ENCODE measurements around the gene USP34.
"Not testable (repeated sequence)": the region's sequence is repeated elsewhere in the genome, so short reads cannot be mapped to it uniquely, and the experiment has no call there.

USP34 gene

DNA sequence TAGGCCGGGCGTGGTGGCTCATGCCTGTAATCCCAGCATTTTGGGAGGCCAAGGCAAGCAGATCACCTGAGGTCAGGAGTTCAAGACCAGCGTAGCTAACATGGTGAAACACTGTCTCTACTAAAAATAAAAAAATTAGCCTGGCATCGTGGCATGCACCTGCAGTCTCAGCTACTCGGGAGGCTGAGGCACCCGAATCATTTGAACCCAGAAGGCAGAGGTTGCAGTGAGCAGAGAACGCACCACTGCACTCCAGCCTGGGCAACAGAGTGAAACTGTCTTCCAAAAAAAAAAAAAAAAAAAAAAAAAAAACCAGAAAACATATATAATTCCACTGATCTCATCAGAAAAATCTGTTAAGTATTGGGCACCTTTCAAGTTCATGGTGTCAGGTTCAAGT is 23.9 kb downstream of the USP34 start:
- H3K9me3 Mint-ChIP-seq, H3K27me3 Mint-ChIP-seq, ATAC-seq, H3K4me3 Mint-ChIP-seq, H3K27ac Mint-ChIP-seq: not testable (repeated sequence)
- Mint-ChIP-seq H3K4me1 (peaks cover 57% of the 10 kb centered on the region), H3K36me3 (peaks cover 33% of the 10 kb centered on the region)

DNA sequence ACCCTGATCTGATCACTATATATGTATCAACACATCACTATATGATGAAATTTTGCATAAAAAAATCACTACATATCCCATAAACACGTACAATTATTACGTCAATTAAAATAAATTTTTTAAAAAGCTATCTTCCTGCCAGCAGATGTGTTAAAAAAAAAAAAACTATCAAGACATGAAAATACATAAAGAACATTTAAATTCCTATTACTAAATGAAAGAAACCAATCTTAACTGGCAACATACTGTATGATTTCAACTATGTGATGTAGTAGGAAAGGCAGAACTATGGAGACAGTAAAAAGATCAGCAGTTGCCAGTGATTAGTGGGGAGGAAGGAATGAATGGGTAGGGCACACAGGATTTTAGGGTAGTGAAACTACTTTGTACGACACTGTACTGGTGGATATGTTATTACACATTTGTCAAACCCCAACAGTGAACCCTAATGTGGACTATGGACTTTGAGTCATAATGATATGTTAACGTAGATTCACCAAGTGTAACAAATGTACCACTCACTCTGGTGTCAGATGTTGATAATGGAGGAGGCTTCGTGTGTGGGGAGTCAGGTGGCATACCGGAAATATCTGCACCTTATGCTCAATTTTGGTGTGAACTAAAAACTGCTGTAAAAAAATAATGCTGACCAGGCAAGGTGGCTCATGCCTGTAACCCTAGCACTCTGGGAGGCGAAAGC is 27.4 kb downstream of the USP34 start:
- ATAC-seq = peak; percentile 97
- H3K4me1 Mint-ChIP-seq = peaks cover 62% of the 10 kb centered on the region
- peaks cover 5% of the 10 kb centered on the region for H3K9me3 Mint-ChIP-seq
- H3K27ac Mint-ChIP-seq = peak overlapping the region; percentile 30
- peak overlapping the region; percentile 16 for H3K4me3 Mint-ChIP-seq
- peaks cover 42% of the 10 kb centered on the region for H3K36me3 Mint-ChIP-seq
- no peaks in the 10 kb centered on the region for H3K27me3 Mint-ChIP-seq

GRCh38 chr2:61439241-61440002 is 31.5 kb downstream of the USP34 start:
- H3K27ac Mint-ChIP-seq = peak overlapping the region; percentile 52

GRCh38 chr2:61438670-61439069 is 32.2 kb downstream of the USP34 start:
- Mint-ChIP-seq H3K4me3 (no peak overlapping the region), H3K9me3 (peaks cover 9% of the 10 kb centered on the region), H3K36me3 (peaks cover 48% of the 10 kb centered on the region), H3K27me3 (no peaks in the 10 kb centered on the region), H3K27ac (peak overlapping the region; percentile 52), H3K4me1 (peaks cover 82% of the 10 kb centered on the region)
- no peak for ATAC-seq

More at GRCh38 chr2:61439241-61440002, 31.5 kb downstream of the USP34 start:
- H3K9me3 Mint-ChIP-seq = peaks cover 12% of the 10 kb centered on the region
- peaks cover 82% of the 10 kb centered on the region for H3K4me1 Mint-ChIP-seq
- peaks cover 55% of the 10 kb centered on the region for H3K36me3 Mint-ChIP-seq
- H3K27me3 Mint-ChIP-seq = no peaks in the 10 kb centered on the region
- H3K4me3 Mint-ChIP-seq = no peak overlapping the region
- ATAC-seq = no peak

GRCh38 chr2:61437170-61437569 is 33.7 kb downstream of the USP34 start:
- Mint-ChIP-seq H3K9me3 (peaks cover 9% of the 10 kb centered on the region), H3K27ac (peak overlapping the region; percentile 17), H3K4me3 (no peak overlapping the region), H3K27me3 (no peaks in the 10 kb centered on the region), H3K4me1 (peaks cover 81% of the 10 kb centered on the region), H3K36me3 (peaks cover 50% of the 10 kb centered on the region)
- ATAC-seq = no peak

- Mint-ChIP-seq H3K27me3 (no peaks in the 10 kb centered on the region), H3K4me1 (peaks cover 73% of the 10 kb centered on the region), H3K9me3 (peaks cover 9% of the 10 kb centered on the region), H3K4me3 (no peak overlapping the region), H3K36me3 (peaks cover 43% of the 10 kb centered on the region), H3K27ac (peak overlapping the region; percentile 17)
- ATAC-seq = no peak
These were observed 34.8 kb downstream of the USP34 start for GRCh38 chr2:61436092-61436491.

DNA sequence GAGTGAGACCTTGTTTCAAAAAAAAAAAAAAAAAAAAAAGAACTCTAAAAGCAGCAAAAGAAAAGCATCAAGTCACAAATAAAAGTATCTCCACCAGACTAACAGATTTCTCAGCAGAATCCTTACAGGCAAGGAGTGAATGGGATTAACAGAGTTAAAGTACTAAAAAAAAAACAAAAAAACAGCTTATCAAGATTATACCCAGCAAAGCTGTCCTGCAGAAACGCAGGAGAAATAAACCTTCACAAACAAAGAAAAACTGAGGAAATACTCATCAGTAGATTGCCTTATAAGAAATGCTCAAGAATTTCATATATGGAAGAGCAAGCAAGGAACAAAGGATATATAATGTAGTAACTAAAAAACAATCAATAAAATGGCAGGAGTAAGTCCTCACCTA is 35.6 kb downstream of the USP34 start:
- Mint-ChIP-seq H3K4me3 (no peak overlapping the region), H3K4me1 (peaks cover 78% of the 10 kb centered on the region), H3K27me3 (no peaks in the 10 kb centered on the region), H3K9me3 (peaks cover 9% of the 10 kb centered on the region), H3K27ac (peak overlapping the region; percentile 77), H3K36me3 (peaks cover 48% of the 10 kb centered on the region)
- ATAC-seq = no peak

GRCh38 chr2:61434314-61434713 is 36.6 kb downstream of the USP34 start:
- H3K4me1 Mint-ChIP-seq = peaks cover 69% of the 10 kb centered on the region
- peak; percentile 89 for ATAC-seq
- peak overlapping the region; percentile 77 for H3K27ac Mint-ChIP-seq
- peaks cover 45% of the 10 kb centered on the region for H3K36me3 Mint-ChIP-seq
- peaks cover 9% of the 10 kb centered on the region for H3K9me3 Mint-ChIP-seq
- no peak overlapping the region for H3K4me3 Mint-ChIP-seq
- H3K27me3 Mint-ChIP-seq = no peaks in the 10 kb centered on the region

GRCh38 chr2:61433606-61434005 is 37.3 kb downstream of the USP34 start:
- no peak for ATAC-seq
- H3K4me3 Mint-ChIP-seq = no peak overlapping the region
- H3K27me3 Mint-ChIP-seq = no peaks in the 10 kb centered on the region
- H3K27ac Mint-ChIP-seq = peak overlapping the region; percentile 77
- peaks cover 38% of the 10 kb centered on the region for H3K36me3 Mint-ChIP-seq
- H3K9me3 Mint-ChIP-seq = peaks cover 9% of the 10 kb centered on the region
- H3K4me1 Mint-ChIP-seq = peaks cover 63% of the 10 kb centered on the region

- Mint-ChIP-seq H3K27ac (peak overlapping the region; percentile 61), H3K27me3 (no peaks in the 10 kb centered on the region), H3K36me3 (peaks cover 32% of the 10 kb centered on the region), H3K4me1 (peaks cover 66% of the 10 kb centered on the region), H3K9me3 (peaks cover 9% of the 10 kb centered on the region), H3K4me3 (no peak overlapping the region)
- ATAC-seq = no peak
These were observed 37.9 kb downstream of the USP34 start for GRCh38 chr2:61432990-61433389.

DNA sequence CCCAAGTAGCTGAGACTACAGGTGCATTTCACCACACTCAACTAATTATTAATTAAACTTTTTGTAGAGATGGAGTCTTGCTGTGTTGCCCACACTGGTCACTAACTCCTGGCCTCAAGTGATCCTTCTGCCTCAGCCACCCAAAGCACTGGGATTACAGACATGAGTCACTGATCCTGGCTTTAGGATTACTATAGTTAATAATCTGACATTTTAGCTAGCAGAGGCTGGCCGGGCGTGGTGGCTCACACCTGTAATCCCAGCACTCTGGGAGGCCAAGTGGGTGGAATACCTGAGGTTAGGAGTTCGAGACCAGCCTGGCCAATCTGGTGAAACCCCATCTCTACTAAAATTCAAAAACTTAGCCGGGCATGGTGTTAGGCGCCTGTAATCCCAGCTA is 39.5 kb downstream of the USP34 start:
- H3K27me3 Mint-ChIP-seq = no peaks in the 10 kb centered on the region
- ATAC-seq = no peak
- H3K4me3 Mint-ChIP-seq = no peak overlapping the region
- H3K4me1 Mint-ChIP-seq = peaks cover 70% of the 10 kb centered on the region
- peak overlapping the region; percentile 77 for H3K27ac Mint-ChIP-seq
- H3K9me3 Mint-ChIP-seq = peaks cover 3% of the 10 kb centered on the region
- H3K36me3 Mint-ChIP-seq = peaks cover 15% of the 10 kb centered on the region

GRCh38 chr2:61426267-61426897 is 44.5 kb downstream of the USP34 start:
- Mint-ChIP-seq H3K27me3 (no peaks in the 10 kb centered on the region), H3K27ac (peak overlapping the region; percentile 98), H3K4me3 (no peak overlapping the region), H3K36me3 (peaks cover 6% of the 10 kb centered on the region), H3K4me1 (peaks cover 70% of the 10 kb centered on the region), H3K9me3 (no peaks in the 10 kb centered on the region)
- peak; percentile 91 for ATAC-seq

GRCh38 chr2:61425605-61426155 is 45.2 kb downstream of the USP34 start:
- H3K4me1 Mint-ChIP-seq = peaks cover 70% of the 10 kb centered on the region
- peak; percentile 25 for ATAC-seq
- H3K4me3 Mint-ChIP-seq = peak overlapping the region; percentile 67

GRCh38 chr2:61423714-61424113 is 47.2 kb downstream of the USP34 start:
- H3K36me3 Mint-ChIP-seq = no peaks in the 10 kb centered on the region
- H3K27me3 Mint-ChIP-seq = no peaks in the 10 kb centered on the region

More at GRCh38 chr2:61425605-61426155, 45.2 kb downstream of the USP34 start:
- Mint-ChIP-seq H3K27ac (peak overlapping the region; percentile 98), H3K9me3 (no peaks in the 10 kb centered on the region), H3K27me3 (no peaks in the 10 kb centered on the region), H3K36me3 (peaks cover 1% of the 10 kb centered on the region)

GRCh38 chr2:61421611-61422010 is 49.3 kb downstream of the USP34 start:
- Mint-ChIP-seq H3K4me1 (peaks cover 62% of the 10 kb centered on the region), H3K4me3 (no peak overlapping the region)

More at GRCh38 chr2:61423714-61424113, 47.2 kb downstream of the USP34 start:
- Mint-ChIP-seq H3K27ac (peak overlapping the region; percentile 58), H3K9me3 (no peaks in the 10 kb centered on the region), H3K4me3 (no peak overlapping the region), H3K4me1 (peaks cover 75% of the 10 kb centered on the region)
- no peak for ATAC-seq

More at GRCh38 chr2:61421611-61422010, 49.3 kb downstream of the USP34 start:
- Mint-ChIP-seq H3K27ac (peak overlapping the region; percentile 46), H3K36me3 (no peaks in the 10 kb centered on the region), H3K27me3 (no peaks in the 10 kb centered on the region), H3K9me3 (no peaks in the 10 kb centered on the region)
- no peak for ATAC-seq

Measured in stimulated activated memory B cell treated with anti-CD40 and anti-IgM and Interleukin-4, amounts not matched to agents 10 μg/mL and 1 μg/mL and 100 μg/mL, for 72 hours (primary cell).